Measurements from ENCODE around the gene AMER3. TPM values are rescaled to one million over a fixed set of nuclear protein-coding genes. Genes with fewer than 3 reads are reported as not detected.
"Not testable (repeated sequence)": the region's sequence is repeated elsewhere in the genome, so short reads cannot be mapped to it uniquely, and the experiment has no call there.

The AMER3 gene
- total RNA-seq = not detected
- not detected for polyA plus RNA-seq
- long read RNA-seq, donor 1 = 0 reads
- long read RNA-seq, donor 2 = 0 reads

DNA sequence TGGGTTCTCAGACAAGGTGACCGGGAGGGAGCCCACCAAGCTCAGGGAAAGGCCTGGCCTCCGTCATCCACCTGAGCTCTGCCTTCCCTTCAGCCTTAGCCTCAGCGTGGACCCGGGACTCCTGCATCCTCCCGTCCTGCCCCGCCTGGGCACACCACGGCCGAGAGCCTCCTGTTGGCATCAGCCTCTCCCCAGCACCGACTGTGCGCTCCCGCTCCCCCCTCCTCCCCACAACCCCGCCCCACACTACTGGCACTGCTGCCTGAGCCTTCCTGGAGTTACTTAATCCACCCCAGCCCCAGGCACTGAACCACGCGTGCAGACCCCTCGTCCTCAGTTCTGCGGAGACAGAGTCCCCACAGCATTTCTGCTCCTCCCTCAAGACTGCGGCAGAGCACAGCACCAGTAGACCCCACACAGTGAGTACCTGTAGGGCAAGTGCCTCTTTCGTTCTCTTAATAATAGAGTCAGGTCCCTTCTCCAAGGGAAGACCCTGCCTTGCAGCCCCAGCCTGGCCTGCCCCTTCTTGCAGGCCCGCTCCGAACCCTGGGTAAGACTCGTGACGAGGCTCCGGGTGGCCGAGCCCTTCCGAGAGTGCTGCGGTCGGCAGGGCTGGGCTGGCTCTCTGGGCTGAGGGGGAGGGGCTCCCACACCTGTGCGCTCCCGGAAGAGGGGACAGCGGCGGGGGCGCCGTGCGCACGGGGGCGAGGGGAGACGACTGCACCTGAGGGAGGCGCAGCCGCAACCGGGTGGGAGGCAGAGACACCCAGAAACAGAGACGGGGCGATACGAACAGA, at the start of gene AMER3:
Gene AMER3, plus strand, starts transcription at position 285 of the 797 bp plus-strand sequence. CDS start 6,533 bp downstream, outside the sequence.
- no peak for TF ChIP-seq POLR2AphosphoS5 (IDR thresholded peaks at IDR 0.05)
- TF ChIP-seq POLR2A (IDR thresholded peaks at IDR 0.05) = no peak
- TF ChIP-seq CTCF (IDR thresholded peaks at IDR 0.05 in 8 of 11, conservative IDR thresholded peaks at IDR 0.05 in 3 of 11) = no peak
- Histone ChIP-seq H3K27me3 (replicated peaks in 1 of 7) (peaks cover 0 to 89% (median 32%) of the 10 kb centered on the region in 7 donors), H3K4me1 (peaks cover 0 to 11% (median 6%) of the 10 kb centered on the region in 6 donors), H3K36me3 (no peaks in the 10 kb centered on the region), H3K9me3 (no peaks in the 10 kb centered on the region), H3K4me3 (peak within 1 kb of the TSS in 4 of 8 donors; percentile 8 to 61 (median 18)), H3K27ac (no peak within 1 kb of the TSS)
- WGBS, 5 donors = 2 to 8% (median 5%) methylated on average over 31 to 43 of the region's 43 CpGs
- peak; percentile 69 for DNase-seq
- intact Hi-C loops (cut with DNase I; ENCODE audit: low total_unique reads) = no loop called here

GRCh38 chr2:130714795-130715194, 40.5 kb upstream of the AMER3 start:
- not testable (repeated sequence) for H3K4me1 ChIP-seq, DNase-seq

GRCh38 chr2:130720036-130720435, 35.3 kb upstream of the AMER3 start:
- Histone ChIP-seq H3K36me3 (no peaks in the 10 kb centered on the region), H3K4me3 (no peak overlapping the region), H3K4me1 (no peaks in the 10 kb centered on the region), H3K27me3 (replicated peaks in 1 of 7) (peaks cover 0 to 19% (median 2%) of the 10 kb centered on the region in 7 donors), H3K9me3 (peaks cover 0 to 11% (median 0%) of the 10 kb centered on the region in 8 donors), H3K27ac (no peak overlapping the region)
- DNase-seq = no peak
- intact Hi-C loops (cut with DNase I; ENCODE audit: low total_unique reads) = no loop called here
- WGBS, 5 donors = 83 to 90% (median 88%) methylated on average over 8 of the region's 8 CpGs
- TF ChIP-seq POLR2AphosphoS5 (IDR thresholded peaks at IDR 0.05) (no peak), POLR2A (IDR thresholded peaks at IDR 0.05) (no peak), CTCF (IDR thresholded peaks at IDR 0.05 in 8 of 11, conservative IDR thresholded peaks at IDR 0.05 in 3 of 11) (no peak)

More at GRCh38 chr2:130714795-130715194, 40.5 kb upstream of the AMER3 start:
- no CpG with 5 or more reads among the region's 2 CpGs for WGBS, 5 donors
- intact Hi-C loops (cut with DNase I; ENCODE audit: low total_unique reads); H3K27me3 ChIP-seq (replicated peaks in 1 of 7); H3K4me3 ChIP-seq; H3K36me3 ChIP-seq; H3K9me3 ChIP-seq; H3K27ac ChIP-seq: not testable (repeated sequence)

DNA sequence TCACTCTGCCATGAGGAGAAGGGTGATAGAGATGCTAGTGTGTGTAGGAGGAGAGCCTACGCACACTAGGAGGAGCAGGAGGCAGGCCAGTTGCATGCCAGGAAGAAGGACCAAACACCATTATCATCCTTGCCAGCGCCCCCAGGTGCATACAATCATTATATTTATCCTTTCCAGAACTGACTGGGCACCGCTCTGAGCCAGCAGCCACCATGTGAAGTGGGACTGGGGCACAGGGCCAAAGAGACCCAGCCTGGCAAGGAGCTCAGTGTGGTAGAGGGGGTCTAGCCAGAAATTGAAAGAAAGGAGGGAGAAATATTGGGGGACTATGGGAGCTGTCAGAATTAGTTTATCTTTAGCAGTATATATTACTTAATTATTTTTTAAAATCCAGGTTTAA, 34.8 kb upstream of the AMER3 start:
- WGBS, 5 donors = 79 to 90% (median 85%) methylated on average over 3 of the region's 3 CpGs
- intact Hi-C loops (cut with DNase I; ENCODE audit: low total_unique reads) = no loop called here
- DNase-seq = no peak

More for the DNA sequence above, 34.8 kb upstream of the AMER3 start:
- TF ChIP-seq POLR2AphosphoS5 (IDR thresholded peaks at IDR 0.05) (no peak), CTCF (IDR thresholded peaks at IDR 0.05 in 8 of 11, conservative IDR thresholded peaks at IDR 0.05 in 3 of 11) (no peak), POLR2A (IDR thresholded peaks at IDR 0.05) (no peak)
- no peak overlapping the region for H3K4me3 ChIP-seq
- no peaks in the 10 kb centered on the region for H3K36me3 ChIP-seq
- peaks cover 0 to 11% (median 0%) of the 10 kb centered on the region in 8 donors for H3K9me3 ChIP-seq
- peaks cover 0 to 23% (median 2%) of the 10 kb centered on the region in 7 donors for H3K27me3 ChIP-seq (replicated peaks in 1 of 7)
- no peaks in the 10 kb centered on the region for H3K4me1 ChIP-seq
- no peak overlapping the region for H3K27ac ChIP-seq
